Mesodermal cell (in vitro differentiated cells): ENCODE data around the gene PMF1.

Experiments
- H3K27ac ChIP-seq: 2 replicates; pipeline ENCODE4 v1.7.0; 2013; ENCODE audit warnings: mild to moderate bottlenecking, low read depth, low read length, moderate library complexity; ENCODE audit not compliant: severe bottlenecking
- H3K36me3 ChIP-seq: 2 replicates; pipeline ENCODE4 v1.7.1; 2013; ENCODE audit warnings: mild to moderate bottlenecking, low read length, moderate library complexity; ENCODE audit not compliant: control insufficient read depth, insufficient read depth
- H3K4me1 ChIP-seq: one replicate; pipeline ENCODE4 v1.7.1; 2013; ENCODE audit warnings: mild to moderate bottlenecking, low read length; ENCODE audit not compliant: insufficient read depth, control insufficient read depth, poor library complexity, severe bottlenecking
- H3K4me3 ChIP-seq: 2 replicates; pipeline ENCODE4 v1.7.0; 2013; ENCODE audit warnings: low read length, control low read depth, mild to moderate bottlenecking; ENCODE audit not compliant: insufficient read depth, poor library complexity, severe bottlenecking; ENCODE audit errors: extremely low read depth
- H3K9me3 ChIP-seq: 2 replicates; pipeline ENCODE4 v1.7.1; 2013; ENCODE audit warnings: mild to moderate bottlenecking, low read length, moderate library complexity; ENCODE audit not compliant: control insufficient read depth
- WGBS, 2 experiments: methylation state at CpG; one replicate each; pipeline ENCODE4 v1.1.5; 2013; ENCODE audit warnings: missing lambda C conversion rate in 2 of 2; ENCODE audit not compliant: insufficient coverage in 2 of 2; 5-methylcytosine and 5-hydroxymethylcytosine counted together

The PMF1 gene

DNA sequence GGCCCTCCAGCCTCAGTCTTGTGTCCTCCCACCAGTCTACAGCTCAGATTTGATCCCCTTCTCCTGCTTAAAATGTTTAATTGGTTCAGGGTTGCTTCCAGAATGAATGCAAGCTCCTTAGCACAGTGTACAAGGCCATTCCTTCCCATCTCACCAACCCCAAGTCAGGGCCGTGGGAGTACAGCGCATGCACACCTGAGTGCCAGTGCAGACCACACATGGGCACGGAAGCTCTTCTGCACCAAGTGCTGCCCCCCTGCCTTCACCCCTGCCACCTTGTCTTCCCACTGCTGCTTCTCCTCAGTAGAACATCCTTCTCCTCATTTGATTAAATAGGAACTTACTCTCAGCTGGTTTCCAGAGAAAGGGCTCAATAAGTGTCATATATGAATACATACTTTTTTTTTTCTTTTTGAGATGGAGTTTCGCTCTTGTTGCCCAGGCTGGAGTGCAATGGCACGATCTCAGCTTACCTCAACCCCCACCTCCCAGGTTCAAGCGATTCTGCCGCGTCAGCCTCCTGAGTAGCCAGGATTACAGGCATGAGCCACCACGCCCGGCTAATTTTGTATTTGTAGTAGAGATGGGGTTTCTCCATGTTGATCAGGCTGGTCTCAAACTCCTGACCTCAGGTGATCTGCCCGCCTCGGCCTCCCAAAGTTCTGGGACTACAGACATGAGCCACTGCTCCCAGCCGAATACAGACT is 9.3 kb downstream of the PMF1 start:
- no peaks in the 10 kb centered on the region for H3K9me3 ChIP-seq
- WGBS, 2 experiments = 87 to 95% methylated on average over 6 to 7 of the region's 13 CpGs
- peaks cover 53% of the 10 kb centered on the region for H3K36me3 ChIP-seq
- peaks cover 4% of the 10 kb centered on the region for H3K4me1 ChIP-seq
- no peak overlapping the region for H3K4me3 ChIP-seq
- no peak overlapping the region for H3K27ac ChIP-seq

DNA sequence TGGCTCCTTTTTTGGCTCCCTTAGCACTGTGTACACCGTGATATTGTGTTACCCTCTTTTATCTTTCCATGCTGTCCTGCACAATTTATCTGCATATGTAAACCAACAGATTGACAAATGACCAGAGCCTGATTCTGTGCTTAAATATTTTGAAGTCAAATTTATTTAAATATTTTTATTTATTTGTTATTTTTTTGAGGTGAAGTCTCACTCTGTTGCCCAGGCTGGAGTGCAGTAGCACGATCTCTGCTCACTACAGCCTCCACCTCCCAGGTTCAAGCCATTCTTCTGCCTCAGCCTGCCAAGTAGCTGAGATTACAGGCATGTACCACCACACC is 12.8 kb downstream of the PMF1 start:
- H3K27ac ChIP-seq = no peak overlapping the region
- 0% methylated on average over 1 of the region's 2 CpGs; no CpG with 5 or more reads in 1 of the 2 experiments for WGBS, 2 experiments
- no peak overlapping the region for H3K4me3 ChIP-seq
- peaks cover 4% of the 10 kb centered on the region for H3K4me1 ChIP-seq
- no peaks in the 10 kb centered on the region for H3K9me3 ChIP-seq
- H3K36me3 ChIP-seq = peaks cover 61% of the 10 kb centered on the region

GRCh38 chr1:156226116-156226538 is 13.3 kb downstream of the PMF1 start:
- Histone ChIP-seq H3K27ac (no peak overlapping the region), H3K4me3 (no peak overlapping the region), H3K9me3 (no peaks in the 10 kb centered on the region), H3K4me1 (peaks cover 4% of the 10 kb centered on the region), H3K36me3 (peaks cover 57% of the 10 kb centered on the region)
- WGBS, 2 experiments = no CpG with 5 or more reads among the region's 2 CpGs

GRCh38 chr1:156226782-156227181 is 14.0 kb downstream of the PMF1 start:
- no peak overlapping the region for H3K27ac ChIP-seq
- H3K36me3 ChIP-seq = peaks cover 51% of the 10 kb centered on the region
- H3K4me1 ChIP-seq = peaks cover 4% of the 10 kb centered on the region
- no peak overlapping the region for H3K4me3 ChIP-seq
- H3K9me3 ChIP-seq = no peaks in the 10 kb centered on the region
- whole genome bisulfite sequencing, 2 experiments = 89 to 96% methylated on average over 4 of the region's 4 CpGs

DNA sequence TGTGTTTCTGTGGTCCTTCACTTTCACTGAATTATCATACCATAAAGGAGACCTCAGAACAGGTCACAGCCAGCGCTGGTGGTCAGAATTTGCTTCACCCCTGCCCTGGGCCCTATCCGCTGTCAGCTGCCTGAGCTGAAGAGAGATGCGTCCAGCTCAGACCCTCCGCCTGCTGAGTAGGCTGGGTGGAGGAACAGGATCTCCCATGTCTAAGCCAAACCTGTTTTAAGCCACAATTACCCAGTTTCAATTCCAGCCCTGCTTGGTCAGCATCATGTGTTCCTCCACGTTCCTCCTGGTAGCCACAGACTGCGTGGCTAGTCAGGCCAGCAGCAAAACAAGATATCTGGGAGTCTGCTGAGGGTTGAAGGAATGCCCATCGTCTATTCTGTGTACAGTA is 15.7 kb downstream of the PMF1 start:
- Histone ChIP-seq H3K9me3 (no peaks in the 10 kb centered on the region), H3K27ac (no peak overlapping the region), H3K4me3 (no peak overlapping the region), H3K36me3 (peaks cover 39% of the 10 kb centered on the region), H3K4me1 (peaks cover 18% of the 10 kb centered on the region)
- WGBS, 2 experiments = 80 to 89% methylated on average over 3 to 6 of the region's 7 CpGs

DNA sequence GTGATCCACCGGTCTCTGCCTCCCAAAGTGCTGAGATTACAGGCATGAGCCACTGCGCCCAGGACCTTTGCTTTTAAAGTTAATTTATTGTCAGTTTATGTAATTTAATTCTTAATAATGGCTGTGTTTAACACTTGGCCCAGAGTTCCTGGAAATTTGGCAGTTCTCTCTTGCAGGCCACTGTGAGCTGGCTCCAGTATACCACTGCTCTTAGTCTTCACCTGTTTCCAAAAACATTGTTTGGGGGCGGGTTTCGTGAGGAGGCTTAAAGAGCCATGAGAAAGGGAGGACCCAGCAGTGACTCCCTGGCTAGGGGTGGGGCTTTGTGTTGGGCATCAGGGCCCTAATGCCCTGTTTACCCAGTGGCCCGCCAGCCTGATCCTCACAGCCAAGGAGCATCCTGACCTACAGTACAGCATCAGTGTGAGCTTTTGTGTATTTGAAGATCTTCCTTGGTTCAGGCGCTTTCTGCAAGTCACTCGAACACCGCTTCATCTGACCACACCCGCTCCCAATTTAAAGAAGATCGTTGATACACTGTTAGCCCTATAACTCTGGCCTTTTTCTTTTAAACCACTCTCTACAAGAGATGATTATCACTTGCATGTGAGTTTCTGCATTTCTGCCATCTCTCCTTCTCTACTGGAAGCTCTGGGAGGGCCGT is 17.1 kb downstream of the PMF1 start:
- Histone ChIP-seq H3K4me3 (no peak overlapping the region), H3K27ac (no peak overlapping the region), H3K36me3 (peaks cover 35% of the 10 kb centered on the region), H3K9me3 (no peaks in the 10 kb centered on the region), H3K4me1 (peaks cover 18% of the 10 kb centered on the region)
- 92 to 95% methylated on average over 8 to 9 of the region's 11 CpGs for WGBS, 2 experiments

DNA sequence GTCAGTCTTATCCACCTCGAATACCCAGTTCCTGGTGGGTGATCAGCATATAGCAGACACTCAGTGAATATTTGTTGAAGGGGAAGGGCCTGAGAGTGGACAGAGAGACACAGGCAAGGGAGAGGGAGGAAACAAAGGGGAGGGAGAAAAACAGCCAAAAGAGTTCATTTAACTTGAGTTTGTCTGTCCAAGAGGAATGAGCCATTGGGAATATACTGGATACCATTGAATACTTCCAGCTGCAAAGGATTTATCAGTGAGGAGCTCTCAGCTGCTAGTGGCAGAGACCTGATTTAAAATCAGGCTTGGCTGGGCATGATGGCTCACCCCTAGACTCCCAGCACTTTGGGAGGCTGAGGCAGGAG is 17.6 kb downstream of the PMF1 start:
- Histone ChIP-seq H3K4me3 (no peak overlapping the region), H3K27ac (no peak overlapping the region), H3K36me3 (peaks cover 35% of the 10 kb centered on the region), H3K9me3 (no peaks in the 10 kb centered on the region), H3K4me1 (peaks cover 16% of the 10 kb centered on the region)
- WGBS, 2 experiments = 100% methylated on average over 1 of the region's 1 CpG; no CpG with 5 or more reads in 1 of the 2 experiments

GRCh38 chr1:156232201-156232894 is 19.5 kb downstream of the PMF1 start:
- no peak overlapping the region for H3K4me3 ChIP-seq
- WGBS, 2 experiments = 93 to 96% methylated on average over 9 to 12 of the region's 12 CpGs
- H3K9me3 ChIP-seq = no peaks in the 10 kb centered on the region
- peaks cover 39% of the 10 kb centered on the region for H3K36me3 ChIP-seq
- H3K27ac ChIP-seq = no peak overlapping the region
- peaks cover 14% of the 10 kb centered on the region for H3K4me1 ChIP-seq

DNA sequence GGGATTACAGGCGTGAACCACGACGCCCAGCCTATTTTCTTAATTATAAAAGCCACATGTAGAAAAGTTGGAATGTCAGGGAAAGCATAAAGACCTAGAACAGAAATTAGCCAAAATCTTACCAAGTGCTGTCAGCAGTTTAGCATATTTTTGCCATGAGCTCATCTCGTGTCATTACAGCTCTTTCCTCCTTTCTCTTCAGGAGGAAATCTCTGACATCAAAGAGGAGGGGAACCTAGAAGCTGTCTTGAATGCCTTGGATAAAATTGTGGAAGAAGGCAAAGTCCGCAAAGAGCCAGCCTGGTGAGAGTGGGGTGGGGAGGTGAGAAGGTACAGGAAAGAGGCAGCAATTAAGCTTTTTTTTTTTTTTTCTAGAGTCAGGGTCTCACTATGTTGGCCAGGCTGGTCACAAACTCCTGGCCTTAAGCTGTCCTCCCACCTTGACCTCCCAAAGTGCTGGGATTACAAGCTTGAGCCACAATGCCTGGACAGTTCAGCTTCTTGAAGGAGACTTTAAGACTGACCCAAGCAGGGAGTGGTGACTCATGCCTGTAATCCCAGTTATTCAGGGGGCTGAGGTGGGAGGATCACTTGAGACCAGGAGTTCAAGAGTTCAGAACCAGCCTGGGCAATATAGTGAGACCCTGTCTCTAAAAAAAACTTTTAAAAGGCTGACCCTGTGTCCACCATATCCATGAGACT is 20.8 kb downstream of the PMF1 start:
- peaks cover 38% of the 10 kb centered on the region for H3K36me3 ChIP-seq
- peaks cover 14% of the 10 kb centered on the region for H3K4me1 ChIP-seq
- 83 to 85% methylated on average over 4 to 5 of the region's 5 CpGs for WGBS, 2 experiments
- no peak overlapping the region for H3K4me3 ChIP-seq
- H3K9me3 ChIP-seq = no peaks in the 10 kb centered on the region
- peak overlapping the region; percentile 85 for H3K27ac ChIP-seq

DNA sequence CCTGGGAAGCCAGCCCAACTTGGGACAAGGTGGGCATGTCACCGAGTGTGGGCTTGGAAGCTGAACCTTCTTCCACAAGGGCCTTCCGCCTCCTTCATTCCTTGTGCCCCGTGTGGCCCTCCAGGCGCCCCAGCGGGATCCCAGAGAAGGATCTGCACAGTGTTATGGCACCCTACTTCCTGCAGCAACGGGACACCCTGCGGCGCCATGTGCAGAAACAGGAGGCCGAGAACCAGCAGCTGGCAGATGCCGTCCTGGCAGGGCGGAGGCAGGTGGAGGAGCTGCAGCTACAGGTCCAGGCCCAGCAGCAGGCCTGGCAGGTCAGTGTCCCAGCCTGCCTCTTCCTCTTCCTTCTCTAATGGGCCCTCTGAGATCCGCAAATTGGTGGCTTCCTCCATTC is 23.4 kb downstream of the PMF1 start:
- H3K36me3 ChIP-seq = peaks cover 47% of the 10 kb centered on the region

More for the DNA sequence above, 23.4 kb downstream of the PMF1 start:
- Histone ChIP-seq H3K27ac (no peak overlapping the region), H3K4me1 (peaks cover 15% of the 10 kb centered on the region), H3K9me3 (no peaks in the 10 kb centered on the region), H3K4me3 (no peak overlapping the region)
- WGBS, 2 experiments = 98 to 99% methylated on average over 9 to 12 of the region's 12 CpGs
